PC-9 (cell line): ENCODE measurements around the gene SIRPA.

Experiments used
- EZH2 ChIP-seq: fragments of 200-600 bp; sonication (generic); IDR thresholded peaks from 2 replicates; pipeline ENCODE4 v1.8.0; 2017; ENCODE audit warnings: antibody characterized with exemption, low read depth
- TF ChIP-seq, protein P1 (sequence below): fragments of 200-600 bp; sonication (generic); conservative IDR thresholded peaks from 2 replicates; pipeline ENCODE4 v1.6.1; 2017; ENCODE audit warnings: mixed run types, antibody characterized with exemption, mild to moderate bottlenecking, moderate library complexity

GRCh38 chr20:1885254-1885653 is 10.0 kb upstream of the SIRPA start:
- TF ChIP-seq, protein P1, sequence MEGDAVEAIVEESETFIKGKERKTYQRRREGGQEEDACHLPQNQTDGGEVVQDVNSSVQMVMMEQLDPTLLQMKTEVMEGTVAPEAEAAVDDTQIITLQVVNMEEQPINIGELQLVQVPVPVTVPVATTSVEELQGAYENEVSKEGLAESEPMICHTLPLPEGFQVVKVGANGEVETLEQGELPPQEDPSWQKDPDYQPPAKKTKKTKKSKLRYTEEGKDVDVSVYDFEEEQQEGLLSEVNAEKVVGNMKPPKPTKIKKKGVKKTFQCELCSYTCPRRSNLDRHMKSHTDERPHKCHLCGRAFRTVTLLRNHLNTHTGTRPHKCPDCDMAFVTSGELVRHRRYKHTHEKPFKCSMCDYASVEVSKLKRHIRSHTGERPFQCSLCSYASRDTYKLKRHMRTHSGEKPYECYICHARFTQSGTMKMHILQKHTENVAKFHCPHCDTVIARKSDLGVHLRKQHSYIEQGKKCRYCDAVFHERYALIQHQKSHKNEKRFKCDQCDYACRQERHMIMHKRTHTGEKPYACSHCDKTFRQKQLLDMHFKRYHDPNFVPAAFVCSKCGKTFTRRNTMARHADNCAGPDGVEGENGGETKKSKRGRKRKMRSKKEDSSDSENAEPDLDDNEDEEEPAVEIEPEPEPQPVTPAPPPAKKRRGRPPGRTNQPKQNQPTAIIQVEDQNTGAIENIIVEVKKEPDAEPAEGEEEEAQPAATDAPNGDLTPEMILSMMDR = no peak
- no peak for TF ChIP-seq EZH2
